EL (cell line): ENCODE data around the gene DPYSL3.

Experiments used
- DNase-seq: peaks from one replicate; pipeline ENCODE4 v3.0.0-alpha.2; 2016

DPYSL3 gene

GRCh38 chr5:147437161-147437596 lies 72.7 kb downstream of the DPYSL3 start:
- no peak for DNase-seq

- no peak for DNase-seq
These were observed 73.3 kb downstream of the DPYSL3 start for GRCh38 chr5:147436596-147436995.

- DNase-seq = no peak
These were observed 75.8 kb downstream of the DPYSL3 start for GRCh38 chr5:147434049-147434448.

- DNase-seq = no peak
These were observed 77.5 kb downstream of the DPYSL3 start for GRCh38 chr5:147432323-147432722.

- DNase-seq = no peak
These were observed 78.3 kb downstream of the DPYSL3 start for GRCh38 chr5:147431586-147431985.

- no peak for DNase-seq
These were observed 79.2 kb downstream of the DPYSL3 start for GRCh38 chr5:147430628-147431027.

- DNase-seq = peak; percentile 6
These were observed 82.1 kb downstream of the DPYSL3 start for GRCh38 chr5:147427521-147428401.

GRCh38 chr5:147426640-147427327 lies 83.1 kb downstream of the DPYSL3 start:
- DNase-seq = no peak

- no peak for DNase-seq
These were observed 91.3 kb downstream of the DPYSL3 start for GRCh38 chr5:147418613-147419012.

GRCh38 chr5:147417135-147417813 lies 92.6 kb downstream of the DPYSL3 start:
- peak; percentile 10 for DNase-seq

GRCh38 chr5:147415651-147416050 lies 94.2 kb downstream of the DPYSL3 start:
- DNase-seq = no peak

GRCh38 chr5:147413266-147413665 lies 96.6 kb downstream of the DPYSL3 start:
- DNase-seq = no peak

GRCh38 chr5:147412561-147412960 lies 97.3 kb downstream of the DPYSL3 start:
- no peak for DNase-seq

- DNase-seq = no peak
These were observed 98.2 kb downstream of the DPYSL3 start for GRCh38 chr5:147411359-147412319.

- no peak for DNase-seq
These were observed 99.1 kb downstream of the DPYSL3 start for GRCh38 chr5:147410496-147411358.

- no peak for DNase-seq
These were observed 100.9 kb downstream of the DPYSL3 start for GRCh38 chr5:147408980-147409379.

GRCh38 chr5:147407094-147407681 lies 102.7 kb downstream of the DPYSL3 start:
- DNase-seq = no peak

GRCh38 chr5:147406636-147407035 lies 103.2 kb downstream of the DPYSL3 start:
- no peak for DNase-seq

- no peak for DNase-seq
These were observed 105.2 kb downstream of the DPYSL3 start for GRCh38 chr5:147404706-147405105.

GRCh38 chr5:147403651-147404640 lies 105.9 kb downstream of the DPYSL3 start:
- DNase-seq = peak; percentile 95
